LNCaP clone FGC (cell line): ENCODE data around the gene ANKRD13C.
A peak's percentile ranks its signal among the peaks of the same experiment; 100 is the strongest.
"Not testable (repeated sequence)": the region's sequence is repeated elsewhere in the genome, so short reads cannot be mapped to it uniquely, and the experiment has no call there.

ENCODE experiments used
- DNase-seq: peaks from one replicate; pipeline ENCODE4 v3.0.0-alpha.2; 2011; ENCODE audit warnings: low read depth
- H3K4me3 ChIP-seq: 2 replicates; pipeline ENCODE4 v1.5.1; 2011; ENCODE audit warnings: mild to moderate bottlenecking, low read depth, low read length, control low read depth
- CTCF ChIP-seq: IDR thresholded peaks from 2 replicates; pipeline ENCODE4 v1.5.1; 2012; ENCODE audit warnings: mild to moderate bottlenecking; ENCODE audit not compliant: control insufficient read depth, insufficient read depth; ENCODE audit errors: extremely low read depth

ANKRD13C gene

GRCh38 chr1:70358921-70359564 lies 4.5 kb upstream of the ANKRD13C start:
- no peak for DNase-seq

GRCh38 chr1:70355920-70356319 lies 1.4 kb upstream of the ANKRD13C start:
- no peak for DNase-seq
- H3K4me3 ChIP-seq, result no peak overlapping the region
- TF ChIP-seq CTCF, result no peak

More at GRCh38 chr1:70358921-70359564, 4.5 kb upstream of the ANKRD13C start:
- no peak overlapping the region for H3K4me3 ChIP-seq
- no peak for TF ChIP-seq CTCF

- no peak for DNase-seq
- peak overlapping the region; percentile 97 for H3K4me3 ChIP-seq
- no peak for TF ChIP-seq CTCF
These were observed 537 bp upstream of the ANKRD13C start for GRCh38 chr1:70355111-70355407.

GRCh38 chr1:70353601-70354331 lies 756 bp downstream of the ANKRD13C start:
- peak overlapping the region; percentile 97 for H3K4me3 ChIP-seq
- peak; percentile 6 for DNase-seq
- TF ChIP-seq CTCF, result no peak

- TF ChIP-seq CTCF, result no peak
- H3K4me3 ChIP-seq, result peak overlapping the region; percentile 97
- DNase-seq, result no peak
These were observed 1.5 kb downstream of the ANKRD13C start for GRCh38 chr1:70353044-70353443.

GRCh38 chr1:70349799-70350198 lies 4.7 kb downstream of the ANKRD13C start:
- not testable (repeated sequence) for DNase-seq

GRCh38 chr1:70348399-70349165 lies 5.9 kb downstream of the ANKRD13C start:
- no peak overlapping the region for H3K4me3 ChIP-seq
- no peak for DNase-seq
- TF ChIP-seq CTCF, result no peak

More at GRCh38 chr1:70349799-70350198, 4.7 kb downstream of the ANKRD13C start:
- H3K4me3 ChIP-seq, result not testable (repeated sequence)

- not testable (repeated sequence) for DNase-seq, H3K4me3 ChIP-seq
These were observed 14.9 kb downstream of the ANKRD13C start for GRCh38 chr1:70339644-70340043.
